GM10266 (cell line): ENCODE measurements around the gene CLEC5A.

Experiments
- DNase-seq: peaks from one replicate; pipeline ENCODE4 v3.0.0; 2012; ENCODE audit errors: extremely low spot score
- TF ChIP-seq, protein P1 (sequence below): IDR thresholded peaks from 2 replicates; pipeline ENCODE4 v1.5.1; 2012; ENCODE audit warnings: mild to moderate bottlenecking, low read depth; ENCODE audit not compliant: control insufficient read depth, insufficient read depth; ENCODE audit errors: missing control alignments

The CLEC5A gene

DNA sequence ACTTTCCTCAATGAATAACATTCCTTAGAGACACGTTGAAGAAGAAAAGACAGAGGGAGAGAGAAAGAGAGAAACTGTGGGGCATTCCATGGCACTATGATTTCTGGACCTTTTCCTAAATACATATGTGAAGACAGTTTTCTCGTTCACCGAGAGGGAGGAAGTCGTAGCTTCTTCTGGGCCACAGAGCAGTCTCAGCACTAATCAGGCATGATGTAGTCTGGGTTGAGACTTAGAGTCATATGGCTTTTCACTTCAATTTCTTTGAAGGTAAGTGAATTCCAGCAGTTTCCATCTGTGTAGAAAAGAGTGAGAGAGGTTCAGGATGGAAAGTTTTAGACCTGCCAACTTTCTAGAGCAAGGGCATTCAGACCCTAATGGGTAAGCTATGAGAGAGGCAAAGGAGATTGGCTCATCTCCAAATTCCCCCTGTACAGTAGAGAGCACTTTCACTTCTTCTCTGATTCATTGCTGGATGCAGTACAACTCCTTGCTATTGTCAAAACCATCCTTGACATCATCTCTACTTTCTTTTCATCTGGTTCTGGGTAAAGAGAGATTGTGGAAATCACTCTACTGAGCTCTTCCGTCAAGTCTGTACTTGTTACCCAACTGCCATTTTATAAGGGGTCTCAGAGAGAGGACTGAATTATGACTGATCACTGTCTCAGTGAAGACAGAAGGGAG, 62.1 kb downstream of the CLEC5A start:
- peak; percentile 7 for DNase-seq
- TF ChIP-seq, protein P1, sequence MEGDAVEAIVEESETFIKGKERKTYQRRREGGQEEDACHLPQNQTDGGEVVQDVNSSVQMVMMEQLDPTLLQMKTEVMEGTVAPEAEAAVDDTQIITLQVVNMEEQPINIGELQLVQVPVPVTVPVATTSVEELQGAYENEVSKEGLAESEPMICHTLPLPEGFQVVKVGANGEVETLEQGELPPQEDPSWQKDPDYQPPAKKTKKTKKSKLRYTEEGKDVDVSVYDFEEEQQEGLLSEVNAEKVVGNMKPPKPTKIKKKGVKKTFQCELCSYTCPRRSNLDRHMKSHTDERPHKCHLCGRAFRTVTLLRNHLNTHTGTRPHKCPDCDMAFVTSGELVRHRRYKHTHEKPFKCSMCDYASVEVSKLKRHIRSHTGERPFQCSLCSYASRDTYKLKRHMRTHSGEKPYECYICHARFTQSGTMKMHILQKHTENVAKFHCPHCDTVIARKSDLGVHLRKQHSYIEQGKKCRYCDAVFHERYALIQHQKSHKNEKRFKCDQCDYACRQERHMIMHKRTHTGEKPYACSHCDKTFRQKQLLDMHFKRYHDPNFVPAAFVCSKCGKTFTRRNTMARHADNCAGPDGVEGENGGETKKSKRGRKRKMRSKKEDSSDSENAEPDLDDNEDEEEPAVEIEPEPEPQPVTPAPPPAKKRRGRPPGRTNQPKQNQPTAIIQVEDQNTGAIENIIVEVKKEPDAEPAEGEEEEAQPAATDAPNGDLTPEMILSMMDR = no peak

DNA sequence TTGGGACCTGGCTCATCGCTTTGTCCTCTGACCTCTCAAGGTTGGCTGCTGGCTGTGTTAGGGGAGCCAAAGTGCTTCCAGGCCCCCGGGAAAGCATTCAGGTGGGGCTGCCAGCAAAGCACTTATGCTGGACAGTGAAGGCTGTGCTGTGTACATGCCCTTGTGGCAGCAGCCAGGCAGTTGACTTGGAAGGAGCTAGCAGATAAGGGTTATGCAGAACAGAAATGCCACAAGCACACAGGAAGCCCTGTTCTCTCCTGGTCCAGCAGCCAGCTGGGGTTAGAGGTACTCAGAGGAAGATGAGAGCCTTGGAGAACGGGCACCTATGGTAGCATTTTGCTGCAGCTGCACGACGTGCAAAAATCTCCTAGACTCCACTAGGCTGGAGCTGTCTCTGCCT, 65.8 kb downstream of the CLEC5A start:
- DNase-seq = no peak
- TF ChIP-seq, protein P1 = no peak

DNA sequence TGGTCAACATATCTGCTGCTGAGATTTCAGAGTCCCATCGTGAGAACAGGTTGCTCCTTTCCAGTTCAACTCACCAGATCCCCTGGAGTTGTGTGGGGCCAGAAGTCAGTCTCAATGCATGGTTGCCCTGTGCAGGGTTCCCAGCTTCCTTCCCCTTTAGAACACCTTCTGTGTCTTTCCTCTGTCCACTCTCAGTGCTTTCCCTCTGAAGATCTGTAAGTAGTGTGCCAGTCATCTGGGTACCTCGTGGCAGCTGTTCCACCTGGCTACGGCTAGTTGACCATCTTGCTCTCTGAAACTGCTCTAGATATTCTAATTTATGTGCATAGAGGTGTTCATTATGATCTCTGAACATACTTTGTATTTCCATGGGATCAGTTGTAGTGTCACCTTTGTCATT, 69.4 kb downstream of the CLEC5A start:
- TF ChIP-seq, protein P1 = no peak
- no peak for DNase-seq
